GM18517 (cell line): ENCODE results near the gene ADAM22.
"Not testable (repeated sequence)": the region's sequence is repeated elsewhere in the genome, so short reads cannot be mapped to it uniquely, and the experiment has no call there.

Source experiments
- ATAC-seq: cut with Tn5 transposase; IDR thresholded peaks from one replicate; pipeline ENCODE4 v1.9.1; 2021; ENCODE audit warnings: mild to moderate bottlenecking, moderate library complexity; ENCODE audit not compliant: unreplicated experiment

Gene ADAM22

GRCh38 chr7:87933953-87934698 lies at the start of gene ADAM22:
TSS of gene ADAM22 (plus strand) at chr7:87934251. CDS start at chr7:87934466, 215 bp downstream.
- peak; percentile 98 for ATAC-seq

- no peak for ATAC-seq
These were observed 49.0 kb upstream of the ADAM22 start for GRCh38 chr7:87885018-87885417.

- no peak for ATAC-seq
These were observed 47.2 kb upstream of the ADAM22 start for GRCh38 chr7:87886875-87887274.

- ATAC-seq, result no peak
These were observed 38.7 kb upstream of the ADAM22 start for GRCh38 chr7:87895363-87895762.

GRCh38 chr7:87899255-87899654 lies 34.8 kb upstream of the ADAM22 start:
- ATAC-seq, result no peak

GRCh38 chr7:87907136-87907906 lies 26.7 kb upstream of the ADAM22 start:
- ATAC-seq, result not testable (repeated sequence)

GRCh38 chr7:87908814-87909213 lies 25.2 kb upstream of the ADAM22 start:
- ATAC-seq, result not testable (repeated sequence)

- ATAC-seq, result no peak
These were observed 21.9 kb upstream of the ADAM22 start for GRCh38 chr7:87912121-87912520.

- no peak for ATAC-seq
These were observed 15.3 kb upstream of the ADAM22 start for GRCh38 chr7:87918740-87919139.

GRCh38 chr7:87919875-87920274 lies 14.2 kb upstream of the ADAM22 start:
- no peak for ATAC-seq

GRCh38 chr7:87920578-87920977 lies 13.5 kb upstream of the ADAM22 start:
- ATAC-seq, result no peak

GRCh38 chr7:87922759-87923395 lies 11.2 kb upstream of the ADAM22 start:
- ATAC-seq, result not testable (repeated sequence)

- ATAC-seq, result peak; percentile 97
These were observed 7.2 kb upstream of the ADAM22 start for GRCh38 chr7:87926581-87927461.

GRCh38 chr7:87933605-87933952 lies 472 bp upstream of the ADAM22 start:
- ATAC-seq, result peak; percentile 13

GRCh38 chr7:87934699-87935383 lies 790 bp downstream of the ADAM22 start:
- ATAC-seq, result no peak

GRCh38 chr7:87935384-87935706 lies 1.3 kb downstream of the ADAM22 start:
- no peak for ATAC-seq

- ATAC-seq, result no peak
These were observed 7.1 kb downstream of the ADAM22 start for GRCh38 chr7:87941138-87941537.

- no peak for ATAC-seq
These were observed 10.5 kb downstream of the ADAM22 start for GRCh38 chr7:87944547-87944946.

- ATAC-seq, result not testable (repeated sequence)
These were observed 11.9 kb downstream of the ADAM22 start for GRCh38 chr7:87945926-87946325.

- ATAC-seq, result no peak
These were observed 14.3 kb downstream of the ADAM22 start for GRCh38 chr7:87948371-87948770.
